ENCODE measurements around the gene GFRA1.

GFRA1 gene

GRCh38 chr10:116157485-116157884 lies 115.5 kb downstream of the GFRA1 start:
- no peak overlapping the region for H3K9ac ChIP-seq (ENCODE audit: low read length)
- no peak overlapping the region for H3K4me3 ChIP-seq (ENCODE audit: low read depth, low read length, poor library complexity, severe bottlenecking)
- no peaks in the 10 kb centered on the region for H3K36me3 ChIP-seq (ENCODE audit: insufficient read depth, low read length)
- H2AFZ ChIP-seq (ENCODE audit: low read length): no peak overlapping the region
- H3K9me2 ChIP-seq (ENCODE audit: low read depth, low read length): no peaks in the 10 kb centered on the region
- no peaks in the 10 kb centered on the region for H3F3A ChIP-seq (ENCODE audit: insufficient read depth, low read length)
- no peaks in the 10 kb centered on the region for H3K79me2 ChIP-seq (ENCODE audit: insufficient read depth, low read length)
- no peak overlapping the region for H3K4me2 ChIP-seq (ENCODE audit: low read length)
- H3K27me3 ChIP-seq (ENCODE audit: insufficient read depth, low read length): no peaks in the 10 kb centered on the region
- no peaks in the 10 kb centered on the region for H3K4me1 ChIP-seq (ENCODE audit: insufficient read depth, low read length, severe bottlenecking)
- TF ChIP-seq EZH2 (IDR thresholded peaks at IDR 0.05; ENCODE audit: borderline replicate concordance, low read length) (no peak), CTCF (IDR thresholded peaks at IDR 0.05; ENCODE audit: low read length) (no peak)
- no peak overlapping the region for H3K27ac ChIP-seq (ENCODE audit: low read depth, low read length, poor library complexity, severe bottlenecking)
- H3K9me3 ChIP-seq (ENCODE audit: low read length): no peaks in the 10 kb centered on the region
- H4K20me1 ChIP-seq (ENCODE audit: insufficient read depth, low read length): no peaks in the 10 kb centered on the region

GRCh38 chr10:116156819-116157218 lies 116.2 kb downstream of the GFRA1 start:
- TF ChIP-seq EZH2 (IDR thresholded peaks at IDR 0.05; ENCODE audit: borderline replicate concordance, low read length) (no peak), CTCF (IDR thresholded peaks at IDR 0.05; ENCODE audit: low read length) (no peak)
- H3K4me2 ChIP-seq (ENCODE audit: low read length): no peak overlapping the region
- H3K27me3 ChIP-seq (ENCODE audit: insufficient read depth, low read length): no peaks in the 10 kb centered on the region
- no peaks in the 10 kb centered on the region for H4K20me1 ChIP-seq (ENCODE audit: insufficient read depth, low read length)
- H3K9ac ChIP-seq (ENCODE audit: low read length): no peak overlapping the region
- no peaks in the 10 kb centered on the region for H3F3A ChIP-seq (ENCODE audit: insufficient read depth, low read length)
- H3K4me1 ChIP-seq (ENCODE audit: insufficient read depth, low read length, severe bottlenecking): no peaks in the 10 kb centered on the region
- H3K36me3 ChIP-seq (ENCODE audit: insufficient read depth, low read length): no peaks in the 10 kb centered on the region
- no peak overlapping the region for H2AFZ ChIP-seq (ENCODE audit: low read length)
- H3K79me2 ChIP-seq (ENCODE audit: insufficient read depth, low read length): no peaks in the 10 kb centered on the region
- no peaks in the 10 kb centered on the region for H3K9me3 ChIP-seq (ENCODE audit: low read length)
- H3K27ac ChIP-seq (ENCODE audit: low read depth, low read length, poor library complexity, severe bottlenecking): no peak overlapping the region
- no peaks in the 10 kb centered on the region for H3K9me2 ChIP-seq (ENCODE audit: low read depth, low read length)
- no peak overlapping the region for H3K4me3 ChIP-seq (ENCODE audit: low read depth, low read length, poor library complexity, severe bottlenecking)

GRCh38 chr10:116155191-116155590 lies 117.8 kb downstream of the GFRA1 start:
- Histone ChIP-seq H3K9me2 (ENCODE audit: low read depth, low read length) (no peaks in the 10 kb centered on the region), H3K27ac (ENCODE audit: low read depth, low read length, poor library complexity, severe bottlenecking) (no peak overlapping the region), H2AFZ (ENCODE audit: low read length) (no peak overlapping the region), H3K36me3 (ENCODE audit: insufficient read depth, low read length) (no peaks in the 10 kb centered on the region), H4K20me1 (ENCODE audit: insufficient read depth, low read length) (no peaks in the 10 kb centered on the region), H3K4me1 (ENCODE audit: insufficient read depth, low read length, severe bottlenecking) (no peaks in the 10 kb centered on the region), H3K4me2 (ENCODE audit: low read length) (no peak overlapping the region), H3K79me2 (ENCODE audit: insufficient read depth, low read length) (no peaks in the 10 kb centered on the region), H3K4me3 (ENCODE audit: low read depth, low read length, poor library complexity, severe bottlenecking) (no peak overlapping the region), H3K9me3 (ENCODE audit: low read length) (no peaks in the 10 kb centered on the region), H3K27me3 (ENCODE audit: insufficient read depth, low read length) (no peaks in the 10 kb centered on the region), H3K9ac (ENCODE audit: low read length) (no peak overlapping the region), H3F3A (ENCODE audit: insufficient read depth, low read length) (no peaks in the 10 kb centered on the region)
- TF ChIP-seq CTCF (IDR thresholded peaks at IDR 0.05; ENCODE audit: low read length) (no peak), EZH2 (IDR thresholded peaks at IDR 0.05; ENCODE audit: borderline replicate concordance, low read length) (no peak)

All from OCI-LY1 (cell line).